ENCODE measurements around the gene NFKBIB. TPM values are rescaled to one million over a fixed set of nuclear protein-coding genes. Genes with fewer than 3 reads are reported as not detected.

Gene NFKBIB
- total and polyA plus RNA-seq, 2 of the 8 experiments (the other 6 are each of a cell fraction or from before 2014, with no cell fraction given), result 37.3 to 44.1 TPM

DNA sequence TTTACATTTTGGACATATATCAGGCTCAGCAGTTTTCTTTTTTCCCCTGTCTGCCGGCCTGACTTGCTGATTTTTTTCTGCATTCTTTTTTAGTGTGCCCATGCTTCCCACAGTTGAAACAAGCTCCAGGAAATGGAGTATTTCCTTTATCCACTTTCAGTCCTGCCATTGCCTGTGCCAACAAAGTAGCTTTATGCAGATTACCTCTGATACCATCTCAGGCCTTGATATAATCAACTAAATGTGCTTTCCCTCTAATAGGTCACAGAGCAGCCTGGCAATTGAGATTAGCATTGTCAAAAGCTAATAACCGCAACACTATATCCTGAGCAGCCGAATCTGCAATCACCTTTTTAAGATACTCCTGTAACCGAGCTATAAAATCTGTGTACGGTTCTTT, 40.2 kb downstream of the NFKBIB start (continued):
- TF ChIP-seq, protein P1, sequence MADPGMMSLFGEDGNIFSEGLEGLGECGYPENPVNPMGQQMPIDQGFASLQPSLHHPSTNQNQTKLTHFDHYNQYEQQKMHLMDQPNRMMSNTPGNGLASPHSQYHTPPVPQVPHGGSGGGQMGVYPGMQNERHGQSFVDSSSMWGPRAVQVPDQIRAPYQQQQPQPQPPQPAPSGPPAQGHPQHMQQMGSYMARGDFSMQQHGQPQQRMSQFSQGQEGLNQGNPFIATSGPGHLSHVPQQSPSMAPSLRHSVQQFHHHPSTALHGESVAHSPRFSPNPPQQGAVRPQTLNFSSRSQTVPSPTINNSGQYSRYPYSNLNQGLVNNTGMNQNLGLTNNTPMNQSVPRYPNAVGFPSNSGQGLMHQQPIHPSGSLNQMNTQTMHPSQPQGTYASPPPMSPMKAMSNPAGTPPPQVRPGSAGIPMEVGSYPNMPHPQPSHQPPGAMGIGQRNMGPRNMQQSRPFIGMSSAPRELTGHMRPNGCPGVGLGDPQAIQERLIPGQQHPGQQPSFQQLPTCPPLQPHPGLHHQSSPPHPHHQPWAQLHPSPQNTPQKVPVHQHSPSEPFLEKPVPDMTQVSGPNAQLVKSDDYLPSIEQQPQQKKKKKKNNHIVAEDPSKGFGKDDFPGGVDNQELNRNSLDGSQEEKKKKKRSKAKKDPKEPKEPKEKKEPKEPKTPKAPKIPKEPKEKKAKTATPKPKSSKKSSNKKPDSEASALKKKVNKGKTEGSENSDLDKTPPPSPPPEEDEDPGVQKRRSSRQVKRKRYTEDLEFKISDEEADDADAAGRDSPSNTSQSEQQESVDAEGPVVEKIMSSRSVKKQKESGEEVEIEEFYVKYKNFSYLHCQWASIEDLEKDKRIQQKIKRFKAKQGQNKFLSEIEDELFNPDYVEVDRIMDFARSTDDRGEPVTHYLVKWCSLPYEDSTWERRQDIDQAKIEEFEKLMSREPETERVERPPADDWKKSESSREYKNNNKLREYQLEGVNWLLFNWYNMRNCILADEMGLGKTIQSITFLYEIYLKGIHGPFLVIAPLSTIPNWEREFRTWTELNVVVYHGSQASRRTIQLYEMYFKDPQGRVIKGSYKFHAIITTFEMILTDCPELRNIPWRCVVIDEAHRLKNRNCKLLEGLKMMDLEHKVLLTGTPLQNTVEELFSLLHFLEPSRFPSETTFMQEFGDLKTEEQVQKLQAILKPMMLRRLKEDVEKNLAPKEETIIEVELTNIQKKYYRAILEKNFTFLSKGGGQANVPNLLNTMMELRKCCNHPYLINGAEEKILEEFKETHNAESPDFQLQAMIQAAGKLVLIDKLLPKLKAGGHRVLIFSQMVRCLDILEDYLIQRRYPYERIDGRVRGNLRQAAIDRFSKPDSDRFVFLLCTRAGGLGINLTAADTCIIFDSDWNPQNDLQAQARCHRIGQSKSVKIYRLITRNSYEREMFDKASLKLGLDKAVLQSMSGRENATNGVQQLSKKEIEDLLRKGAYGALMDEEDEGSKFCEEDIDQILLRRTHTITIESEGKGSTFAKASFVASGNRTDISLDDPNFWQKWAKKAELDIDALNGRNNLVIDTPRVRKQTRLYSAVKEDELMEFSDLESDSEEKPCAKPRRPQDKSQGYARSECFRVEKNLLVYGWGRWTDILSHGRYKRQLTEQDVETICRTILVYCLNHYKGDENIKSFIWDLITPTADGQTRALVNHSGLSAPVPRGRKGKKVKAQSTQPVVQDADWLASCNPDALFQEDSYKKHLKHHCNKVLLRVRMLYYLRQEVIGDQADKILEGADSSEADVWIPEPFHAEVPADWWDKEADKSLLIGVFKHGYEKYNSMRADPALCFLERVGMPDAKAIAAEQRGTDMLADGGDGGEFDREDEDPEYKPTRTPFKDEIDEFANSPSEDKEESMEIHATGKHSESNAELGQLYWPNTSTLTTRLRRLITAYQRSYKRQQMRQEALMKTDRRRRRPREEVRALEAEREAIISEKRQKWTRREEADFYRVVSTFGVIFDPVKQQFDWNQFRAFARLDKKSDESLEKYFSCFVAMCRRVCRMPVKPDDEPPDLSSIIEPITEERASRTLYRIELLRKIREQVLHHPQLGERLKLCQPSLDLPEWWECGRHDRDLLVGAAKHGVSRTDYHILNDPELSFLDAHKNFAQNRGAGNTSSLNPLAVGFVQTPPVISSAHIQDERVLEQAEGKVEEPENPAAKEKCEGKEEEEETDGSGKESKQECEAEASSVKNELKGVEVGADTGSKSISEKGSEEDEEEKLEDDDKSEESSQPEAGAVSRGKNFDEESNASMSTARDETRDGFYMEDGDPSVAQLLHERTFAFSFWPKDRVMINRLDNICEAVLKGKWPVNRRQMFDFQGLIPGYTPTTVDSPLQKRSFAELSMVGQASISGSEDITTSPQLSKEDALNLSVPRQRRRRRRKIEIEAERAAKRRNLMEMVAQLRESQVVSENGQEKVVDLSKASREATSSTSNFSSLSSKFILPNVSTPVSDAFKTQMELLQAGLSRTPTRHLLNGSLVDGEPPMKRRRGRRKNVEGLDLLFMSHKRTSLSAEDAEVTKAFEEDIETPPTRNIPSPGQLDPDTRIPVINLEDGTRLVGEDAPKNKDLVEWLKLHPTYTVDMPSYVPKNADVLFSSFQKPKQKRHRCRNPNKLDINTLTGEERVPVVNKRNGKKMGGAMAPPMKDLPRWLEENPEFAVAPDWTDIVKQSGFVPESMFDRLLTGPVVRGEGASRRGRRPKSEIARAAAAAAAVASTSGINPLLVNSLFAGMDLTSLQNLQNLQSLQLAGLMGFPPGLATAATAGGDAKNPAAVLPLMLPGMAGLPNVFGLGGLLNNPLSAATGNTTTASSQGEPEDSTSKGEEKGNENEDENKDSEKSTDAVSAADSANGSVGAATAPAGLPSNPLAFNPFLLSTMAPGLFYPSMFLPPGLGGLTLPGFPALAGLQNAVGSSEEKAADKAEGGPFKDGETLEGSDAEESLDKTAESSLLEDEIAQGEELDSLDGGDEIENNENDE (IDR thresholded peaks at IDR 0.05; ENCODE audit: insufficient replicate concordance, low read length), result no peak

Measured in H1 (cell line).